Cardiac muscle cell (in vitro differentiated cells and primary cell): ENCODE data around the gene GID8. TPM values are rescaled to one million over a fixed set of nuclear protein-coding genes. Genes with fewer than 3 reads are reported as not detected.

Experiments used
- DNase-seq, 2 donors: peaks; one replicate each; pipeline versions ENCODE4 v3.0.0 to v3.0.0-alpha.2; 2010 to 2017; ENCODE audit warnings: low read depth in 1 of 2, low spot score in 1 of 2
- H3K27ac ChIP-seq: fragments of 200-600 bp; sonication (generic); 2 replicates; pipeline ENCODE4 v1.5.1; 2016
- H3K27me3 ChIP-seq: fragments of 200-600 bp; sonication (generic); 2 replicates; pipeline ENCODE4 v1.6.0; 2016; ENCODE audit warnings: control low read depth
- H3K36me3 ChIP-seq: fragments of 200-600 bp; sonication (generic); 2 replicates; pipeline ENCODE4 v1.5.1; 2016; ENCODE audit warnings: control low read depth
- H3K4me1 ChIP-seq: fragments of 200-600 bp; sonication (generic); 2 replicates; pipeline ENCODE4 v1.8.1; 2017; ENCODE audit warnings: low read depth, mild to moderate bottlenecking, mixed run types
- H3K4me3 ChIP-seq: fragments of 200-600 bp; sonication (generic); 2 replicates; pipeline ENCODE4 v1.5.1; 2016; ENCODE audit warnings: mild to moderate bottlenecking
- H3K9me3 ChIP-seq: fragments of 200-600 bp; sonication (generic); 2 replicates; pipeline ENCODE4 v1.5.1; 2017; ENCODE audit warnings: low read depth, mild to moderate bottlenecking, control low read depth
- CTCF ChIP-seq: IDR thresholded peaks from 2 replicates; pipeline ENCODE4 v1.5.1; 2012; ENCODE audit warnings: low read depth, mild to moderate bottlenecking, low read length
- polyA plus RNA-seq: library from polyadenylated mRNA; unstranded; fragments of >200 nt; fragmentation: Nextera tagmentation; extraction: Ambion mirVana; gene quantifications from 2 replicates; pipeline ENCODE4 v1.2.1, GENCODE V29; 2016
- total RNA-seq: library from RNA; depleted of rRNA; stranded (reverse); fragments of >200 nt; gene quantifications from 2 replicates; pipeline ENCODE4 v1.2.3, GENCODE V29; 2016

The GID8 gene
- total and polyA plus RNA-seq, 2 experiments from 2014 or later, result 24.5 to 49.5 TPM

GRCh38 chr20:62978561-62978943 is 40.6 kb downstream of the GID8 start:
- no peaks in the 10 kb centered on the region for H3K4me1 ChIP-seq
- H3K36me3 ChIP-seq, result no peaks in the 10 kb centered on the region
- no peak overlapping the region for H3K27ac ChIP-seq
- H3K27me3 ChIP-seq, result peaks cover 50% of the 10 kb centered on the region
- no peak overlapping the region for H3K4me3 ChIP-seq
- DNase-seq, result no peak
- H3K9me3 ChIP-seq, result no peaks in the 10 kb centered on the region
- no peak for TF ChIP-seq CTCF

GRCh38 chr20:62979310-62979709 is 41.4 kb downstream of the GID8 start:
- no peak overlapping the region for H3K27ac ChIP-seq
- H3K36me3 ChIP-seq, result no peaks in the 10 kb centered on the region
- H3K9me3 ChIP-seq, result no peaks in the 10 kb centered on the region
- H3K27me3 ChIP-seq, result peaks cover 42% of the 10 kb centered on the region
- H3K4me3 ChIP-seq, result no peak overlapping the region
- no peak for TF ChIP-seq CTCF
- H3K4me1 ChIP-seq, result no peaks in the 10 kb centered on the region
- no peak for DNase-seq

GRCh38 chr20:62979876-62980373 is 42.0 kb downstream of the GID8 start:
- TF ChIP-seq CTCF, result no peak
- Histone ChIP-seq H3K27ac (no peak overlapping the region), H3K4me1 (no peaks in the 10 kb centered on the region), H3K9me3 (no peaks in the 10 kb centered on the region), H3K36me3 (no peaks in the 10 kb centered on the region), H3K4me3 (no peak overlapping the region), H3K27me3 (peaks cover 36% of the 10 kb centered on the region)
- DNase-seq, result no peak

- Histone ChIP-seq H3K4me3 (no peak overlapping the region), H3K36me3 (no peaks in the 10 kb centered on the region), H3K27me3 (peaks cover 31% of the 10 kb centered on the region), H3K9me3 (no peaks in the 10 kb centered on the region), H3K4me1 (no peaks in the 10 kb centered on the region), H3K27ac (no peak overlapping the region)
- no peak for DNase-seq
- no peak for TF ChIP-seq CTCF
Measured at GRCh38 chr20:62980380-62980960, 42.5 kb downstream of the GID8 start.

- peak in 1 of 2 donors; percentile 6 for DNase-seq
- Histone ChIP-seq H3K36me3 (no peaks in the 10 kb centered on the region), H3K4me1 (no peaks in the 10 kb centered on the region), H3K27me3 (peaks cover 26% of the 10 kb centered on the region), H3K27ac (no peak overlapping the region), H3K9me3 (no peaks in the 10 kb centered on the region), H3K4me3 (no peak overlapping the region)
- no peak for TF ChIP-seq CTCF
Measured at GRCh38 chr20:62980970-62981369, 43.0 kb downstream of the GID8 start.
